Mammary epithelial cell (primary cell): ENCODE data around the gene SEMA4C.

Experiments used
- EZH2 ChIP-seq: IDR thresholded peaks from 2 replicates; pipeline ENCODE4 v1.6.1; 2012; ENCODE audit warnings: low read length, inconsistent platforms, borderline replicate concordance
- TF ChIP-seq, protein P1 (sequence below), 2 donors: IDR thresholded peaks in 1 of 2; conservative IDR thresholded peaks in 1 of 2; 2 replicates each; pipeline ENCODE4 v1.5.1; 2011 to 2012; ENCODE audit warnings: inconsistent platforms in 2 of 2, low read length in 2 of 2, mild to moderate bottlenecking in 2 of 2, control low read depth in 1 of 2, low read depth in 1 of 2; ENCODE audit not compliant: insufficient read depth in 1 of 2; ENCODE audit errors: extremely low read depth in 1 of 2

DNA sequence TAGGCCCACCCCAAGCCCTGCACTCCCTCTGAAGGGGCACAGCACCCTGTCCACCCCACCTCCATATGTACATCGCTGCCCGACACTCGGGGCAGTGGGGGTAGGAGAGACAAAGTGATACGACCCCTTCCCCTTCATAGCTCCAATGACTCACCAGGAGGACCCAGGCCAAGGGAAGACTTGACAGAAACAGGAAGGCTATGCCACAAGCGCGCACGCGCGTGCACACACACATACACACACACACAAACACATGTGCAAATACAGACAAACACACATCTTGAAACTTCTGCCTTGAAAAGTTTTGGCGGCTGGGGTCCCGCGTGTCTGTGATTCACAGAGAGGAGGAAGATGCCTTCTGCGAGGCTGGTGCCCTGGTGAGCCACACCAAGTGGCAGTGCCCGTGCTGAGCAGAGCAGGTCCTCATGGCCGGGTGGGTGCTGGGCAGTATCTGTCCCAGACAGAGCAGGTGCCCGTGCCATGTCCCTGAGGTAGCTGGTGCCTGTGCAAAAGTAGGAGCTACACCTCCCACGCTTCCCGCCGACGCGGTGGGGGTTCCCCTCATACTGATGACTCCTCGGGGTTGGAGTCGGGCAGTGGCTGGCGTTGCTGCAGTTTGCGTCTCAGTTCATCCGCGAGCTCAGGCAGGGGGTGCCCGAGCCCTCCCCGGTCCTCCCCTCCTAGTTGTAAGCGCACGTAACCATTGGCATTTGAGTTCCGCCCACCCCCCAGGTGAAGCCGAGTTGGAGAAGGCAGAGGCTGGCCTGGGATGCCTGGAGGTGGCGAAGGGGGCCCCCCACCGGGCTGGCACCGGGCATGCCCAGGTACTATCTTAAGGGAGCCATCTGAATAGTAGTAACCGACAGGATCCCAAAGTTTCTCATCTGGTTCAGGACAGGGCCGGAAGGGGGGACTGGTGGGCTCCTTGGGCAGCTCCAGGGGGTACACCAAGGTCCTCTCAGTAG lies 9.5 kb downstream of the SEMA4C start:
- TF ChIP-seq, protein P1, sequence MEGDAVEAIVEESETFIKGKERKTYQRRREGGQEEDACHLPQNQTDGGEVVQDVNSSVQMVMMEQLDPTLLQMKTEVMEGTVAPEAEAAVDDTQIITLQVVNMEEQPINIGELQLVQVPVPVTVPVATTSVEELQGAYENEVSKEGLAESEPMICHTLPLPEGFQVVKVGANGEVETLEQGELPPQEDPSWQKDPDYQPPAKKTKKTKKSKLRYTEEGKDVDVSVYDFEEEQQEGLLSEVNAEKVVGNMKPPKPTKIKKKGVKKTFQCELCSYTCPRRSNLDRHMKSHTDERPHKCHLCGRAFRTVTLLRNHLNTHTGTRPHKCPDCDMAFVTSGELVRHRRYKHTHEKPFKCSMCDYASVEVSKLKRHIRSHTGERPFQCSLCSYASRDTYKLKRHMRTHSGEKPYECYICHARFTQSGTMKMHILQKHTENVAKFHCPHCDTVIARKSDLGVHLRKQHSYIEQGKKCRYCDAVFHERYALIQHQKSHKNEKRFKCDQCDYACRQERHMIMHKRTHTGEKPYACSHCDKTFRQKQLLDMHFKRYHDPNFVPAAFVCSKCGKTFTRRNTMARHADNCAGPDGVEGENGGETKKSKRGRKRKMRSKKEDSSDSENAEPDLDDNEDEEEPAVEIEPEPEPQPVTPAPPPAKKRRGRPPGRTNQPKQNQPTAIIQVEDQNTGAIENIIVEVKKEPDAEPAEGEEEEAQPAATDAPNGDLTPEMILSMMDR (conservative IDR thresholded peaks at IDR 0.05 in 1 of 2, IDR thresholded peaks at IDR 0.05 in 1 of 2; ENCODE audit: extremely low read depth in 1 of 2, insufficient read depth in 1 of 2, low read depth in 1 of 2, low read length in 2 of 2): no peak
- TF ChIP-seq EZH2: no peak
